Body of pancreas (tissue), 4 donors: Measurements from ENCODE around the gene WDR1.

Source experiments
- CTCF ChIP-seq, 7 experiments: fragments of 450-650 bp in 4 of 7; fragments of 200-600 bp in 3 of 7; sonication (generic) in 3 of 7; IDR thresholded peaks; one replicate each; pipeline ENCODE4 v1.5.1; 2016 to 2019; ENCODE audit warnings: antibody characterized with exemption in 7 of 7
- POLR2A ChIP-seq, 3 donors: fragments of 450-650 bp; IDR thresholded peaks; one replicate each; pipeline ENCODE4 v1.6.1; 2016; ENCODE audit warnings: antibody characterized with exemption in 3 of 3, mild to moderate bottlenecking in 2 of 3

GRCh38 chr4:10063544-10064300 lies 52.9 kb downstream of the WDR1 start:
- TF ChIP-seq CTCF (IDR thresholded peaks at IDR 0.05) (peak; percentile 13 to 81 (median 59)), POLR2A (IDR thresholded peaks at IDR 0.05) (no peak)
